ENCODE results near the gene APOC3. TPM values are rescaled to one million over a fixed set of nuclear protein-coding genes. Genes with fewer than 3 reads are reported as not detected.
A peak's percentile ranks its signal among the peaks of the same experiment; 100 is the strongest.

Gene APOC3
- total and polyA plus RNA-seq, 9 of the 15 experiments (the other 6 are each of a cell fraction or from before 2014, with no cell fraction given) = 1.1 TPM; not detected in 8

DNA sequence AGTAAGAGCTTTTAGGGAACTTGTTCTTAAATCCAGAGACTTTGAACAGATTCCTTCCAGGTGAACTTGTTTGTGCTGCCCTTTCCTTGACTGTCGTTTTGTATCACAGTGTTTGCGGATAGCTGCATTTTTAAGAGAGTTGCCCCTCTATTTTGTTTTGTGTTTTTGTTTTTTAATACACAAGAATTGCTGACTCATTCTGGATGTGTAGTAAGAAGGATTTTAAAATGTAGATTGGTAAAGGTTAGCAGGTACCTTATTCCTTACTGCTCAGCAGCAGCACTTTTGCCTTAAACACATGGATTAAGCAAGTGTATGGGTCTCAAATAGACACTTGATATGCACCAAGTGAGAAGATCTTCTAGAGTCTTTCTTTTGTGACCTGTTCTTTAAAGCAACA, 29.1 kb upstream of the APOC3 start:
- ChIA-PET POLR2A (interaction anchor here (1.5 kb wide), 1 partner anchor 14 kb away, joined by 4 read pairs; no protein-coding TSS in a partner anchor), CTCF (ENCODE audit: low intra/inter-chr PET ratio) (no interaction called here)
- peaks cover 3 to 7% of the 10 kb centered on the region in 2 experiments; a peak in 4 of 5 replicates for H3K4me1 ChIP-seq (replicated peaks in 1 of 2; ENCODE audit: control insufficient read depth in 2 of 2, insufficient read depth in 2 of 2, low read length in 2 of 2)
- no peak overlapping the region for H3K27ac ChIP-seq (ENCODE audit: extremely low read depth, low read depth, low read length)
- no peaks in the 10 kb centered on the region for H3K9me1 ChIP-seq (ENCODE audit: control insufficient read depth, insufficient read depth, low read length)
- no TSS peak for BruUV-seq (replicated peaks)
- intact Hi-C loops (cut with micrococcal nuclease) = no loop called here
- H3K4me3 ChIP-seq = no peak overlapping the region
- no peak overlapping the region for H3K9ac ChIP-seq (ENCODE audit: insufficient read depth in 1 of 2, low read depth in 2 of 2, low read length in 2 of 2)
- DNase-seq (ENCODE audit: extremely low read depth in 1 of 4, low spot score in 3 of 4) (no peak), ATAC-seq (no peak), FAIRE-seq (no peak)
- 62% methylated on average over 2 of the region's 2 CpGs for WGBS (ENCODE audit: insufficient coverage, low coverage, missing lambda C conversion rate)
- TF ChIP-seq ZNF384 (IDR thresholded peaks at IDR 0.05; ENCODE audit: low read depth, low read length) (no peak), ZNF436 (CRISPR knock-in tag; IDR thresholded peaks at IDR 0.05) (no peak), C11orf30 (IDR thresholded peaks at IDR 0.05; ENCODE audit: low read depth) (peak; percentile 66; the same call in 1 of the 2 replicates), MBD2 (IDR thresholded peaks at IDR 0.05; ENCODE audit: borderline replicate concordance, low read depth) (no peak), MAFG (tag; conservative IDR thresholded peaks at IDR 0.05) (peak; percentile 83), NFE2 (IDR thresholded peaks at IDR 0.05; ENCODE audit: low read depth) (peak; percentile 71), NFE2L1 (tag; IDR thresholded peaks at IDR 0.05; ENCODE audit: borderline replicate concordance, low read depth) (peak; percentile 76), MYC (IDR thresholded peaks at IDR 0.05; ENCODE audit: low read depth, low read length) (no peak), MYC (CRISPR knock-in tag; IDR thresholded peaks at IDR 0.05; ENCODE audit: borderline replicate concordance, low read depth) (no peak), MAFK (IDR thresholded peaks at IDR 0.05; ENCODE audit: low read length) (peak; percentile 68; the same call in 1 of the 2 replicates), MAFF (IDR thresholded peaks at IDR 0.05; ENCODE audit: low read length) (peak; percentile 72), ZNF316 (IDR thresholded peaks at IDR 0.05) (peak; percentile 77)
- H2AFZ ChIP-seq (ENCODE audit: low read depth, low read length) = no peak overlapping the region
- no peak overlapping the region for H3K4me2 ChIP-seq (ENCODE audit: insufficient read depth, low read length)
- H3K9me3 ChIP-seq (replicated peaks; ENCODE audit: control insufficient read depth, insufficient read depth, low read depth, low read length) = no peaks in the 10 kb centered on the region
- in situ Hi-C loops (cut with MboI) = no loop called here
- no peaks in the 10 kb centered on the region for H3K79me2 ChIP-seq (ENCODE audit: control insufficient read depth, insufficient read depth, low read length)
- H3K36me3 ChIP-seq (ENCODE audit: control insufficient read depth, insufficient read depth, low read length) = no peaks in the 10 kb centered on the region
- H4K20me1 ChIP-seq (replicated peaks; ENCODE audit: control insufficient read depth, insufficient read depth, low read length) = no peaks in the 10 kb centered on the region
- no peaks in the 10 kb centered on the region; a peak in 1 of 5 replicates for H3K27me3 ChIP-seq (ENCODE audit: control insufficient read depth in 2 of 2, insufficient read depth in 2 of 2, low read length in 2 of 2)

All from K562 (cell line).